HG03439 (cell line): Measurements from ENCODE around the gene IVNS1ABP.
"Not testable (repeated sequence)": the region's sequence is repeated elsewhere in the genome, so short reads cannot be mapped to it uniquely, and the experiment has no call there.

ENCODE experiments used
- ATAC-seq: cut with Tn5 transposase; IDR thresholded peaks from one replicate; pipeline ENCODE4 v1.9.1; 2021; ENCODE audit warnings: mild to moderate bottlenecking, moderate library complexity; ENCODE audit not compliant: unreplicated experiment

The IVNS1ABP gene

DNA sequence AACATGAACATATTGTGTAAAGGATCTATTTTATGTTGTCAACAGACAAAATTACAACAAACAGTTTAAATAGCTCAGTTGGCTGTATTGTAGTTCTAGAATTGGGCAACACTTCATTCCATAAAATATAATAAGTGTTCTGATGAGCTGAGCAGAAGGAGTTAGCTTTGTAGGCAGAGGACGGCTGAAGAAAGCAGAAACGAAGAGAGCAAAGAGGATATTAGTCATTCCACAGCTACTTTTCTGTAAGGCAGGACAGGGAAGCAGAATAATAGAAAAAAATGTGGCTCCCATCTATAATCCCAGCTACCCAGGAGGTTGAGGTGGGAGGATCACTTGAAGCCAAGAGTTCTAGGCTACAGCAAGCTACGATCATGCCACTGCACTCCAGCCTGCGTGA, 20.2 kb upstream of the IVNS1ABP start:
- no peak for ATAC-seq

GRCh38 chr1:185334182-185334581, 17.1 kb upstream of the IVNS1ABP start:
- no peak for ATAC-seq

DNA sequence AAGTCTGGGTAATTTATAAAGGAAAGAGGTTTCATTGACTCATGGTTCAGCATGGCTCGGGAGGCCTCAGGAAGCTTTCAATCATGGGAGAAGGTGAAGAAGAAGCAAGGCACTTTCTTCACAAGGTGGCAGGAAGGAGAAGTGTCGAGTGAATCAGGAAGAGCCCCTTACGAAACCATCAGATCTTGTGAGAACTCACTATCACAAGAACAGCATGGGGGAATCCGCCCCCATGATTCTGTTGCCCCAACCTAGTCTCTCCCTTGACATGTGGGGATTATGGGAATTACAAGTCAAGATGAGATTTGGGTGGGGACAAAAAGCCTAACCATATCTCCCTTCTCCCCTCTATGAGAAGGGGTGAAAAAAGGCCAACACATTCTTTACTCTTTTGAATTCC, 11.2 kb upstream of the IVNS1ABP start:
- ATAC-seq, result no peak

GRCh38 chr1:185325413-185325812, 8.4 kb upstream of the IVNS1ABP start:
- ATAC-seq, result no peak

- no peak for ATAC-seq
Observed at GRCh38 chr1:185324118-185324517, 7.1 kb upstream of the IVNS1ABP start.

- ATAC-seq, result no peak
Observed at GRCh38 chr1:185322636-185323035, 5.6 kb upstream of the IVNS1ABP start.

- ATAC-seq, result not testable (repeated sequence)
Observed at GRCh38 chr1:185321653-185322221, 4.7 kb upstream of the IVNS1ABP start.

DNA sequence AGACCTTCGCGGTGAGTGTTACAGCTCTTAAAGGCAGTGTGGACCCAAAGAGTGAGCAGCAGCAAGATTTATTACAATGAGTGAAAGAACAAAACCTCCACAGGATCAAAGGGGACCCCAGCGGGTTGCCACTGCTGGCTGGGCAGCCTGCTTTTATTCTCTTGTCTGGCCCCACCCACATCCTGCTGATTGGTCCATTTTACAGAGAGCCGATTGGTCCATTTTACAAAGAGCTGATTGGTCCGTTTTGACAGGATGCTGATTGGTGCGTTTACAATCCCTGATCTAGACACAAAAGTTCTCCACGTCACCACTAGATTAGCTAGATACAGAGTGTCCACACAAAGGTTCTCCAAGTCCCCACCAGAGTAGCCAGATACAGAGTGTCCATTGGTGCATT, 4.1 kb upstream of the IVNS1ABP start:
- not testable (repeated sequence) for ATAC-seq

DNA sequence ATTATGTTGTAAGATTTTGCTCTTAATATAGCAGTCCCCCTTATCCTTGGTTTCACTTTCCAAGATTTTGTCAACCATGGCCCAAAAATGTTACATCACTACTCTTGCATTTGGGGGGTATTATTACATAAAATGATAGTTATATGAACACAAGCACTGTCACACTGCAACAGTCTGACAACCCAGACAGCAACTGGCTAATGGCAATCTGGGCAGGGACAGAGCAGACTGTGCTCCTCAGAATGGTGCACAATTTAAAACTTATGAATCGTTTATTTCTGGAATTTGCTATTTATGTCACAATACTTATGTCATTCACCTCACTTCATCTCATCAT, 2.1 kb upstream of the IVNS1ABP start:
- ATAC-seq, result no peak

- ATAC-seq, result no peak
Observed at GRCh38 chr1:185318431-185319138, 1.5 kb upstream of the IVNS1ABP start.

DNA sequence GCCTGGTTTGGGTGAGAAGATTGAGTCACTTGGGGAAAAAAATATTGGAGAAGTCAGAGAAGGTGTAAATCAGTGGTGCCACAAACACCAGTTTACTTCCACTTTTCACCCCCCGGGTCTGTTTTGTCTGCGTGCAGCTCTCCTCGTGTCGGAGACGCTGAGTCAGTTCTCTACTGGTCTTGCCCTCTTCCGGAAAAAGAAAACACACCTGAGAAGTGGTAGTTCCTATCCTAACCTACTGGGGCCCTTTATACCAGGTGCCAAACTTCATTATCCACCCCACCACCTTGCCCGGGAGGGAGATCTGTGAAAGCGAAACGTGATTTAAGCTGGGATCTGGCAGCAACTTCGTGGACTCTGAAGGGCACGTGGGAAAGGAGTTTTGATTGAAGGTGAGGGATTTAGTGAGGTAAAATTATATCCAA, 855 bp upstream of the IVNS1ABP start:
- peak; percentile 47 for ATAC-seq

DNA sequence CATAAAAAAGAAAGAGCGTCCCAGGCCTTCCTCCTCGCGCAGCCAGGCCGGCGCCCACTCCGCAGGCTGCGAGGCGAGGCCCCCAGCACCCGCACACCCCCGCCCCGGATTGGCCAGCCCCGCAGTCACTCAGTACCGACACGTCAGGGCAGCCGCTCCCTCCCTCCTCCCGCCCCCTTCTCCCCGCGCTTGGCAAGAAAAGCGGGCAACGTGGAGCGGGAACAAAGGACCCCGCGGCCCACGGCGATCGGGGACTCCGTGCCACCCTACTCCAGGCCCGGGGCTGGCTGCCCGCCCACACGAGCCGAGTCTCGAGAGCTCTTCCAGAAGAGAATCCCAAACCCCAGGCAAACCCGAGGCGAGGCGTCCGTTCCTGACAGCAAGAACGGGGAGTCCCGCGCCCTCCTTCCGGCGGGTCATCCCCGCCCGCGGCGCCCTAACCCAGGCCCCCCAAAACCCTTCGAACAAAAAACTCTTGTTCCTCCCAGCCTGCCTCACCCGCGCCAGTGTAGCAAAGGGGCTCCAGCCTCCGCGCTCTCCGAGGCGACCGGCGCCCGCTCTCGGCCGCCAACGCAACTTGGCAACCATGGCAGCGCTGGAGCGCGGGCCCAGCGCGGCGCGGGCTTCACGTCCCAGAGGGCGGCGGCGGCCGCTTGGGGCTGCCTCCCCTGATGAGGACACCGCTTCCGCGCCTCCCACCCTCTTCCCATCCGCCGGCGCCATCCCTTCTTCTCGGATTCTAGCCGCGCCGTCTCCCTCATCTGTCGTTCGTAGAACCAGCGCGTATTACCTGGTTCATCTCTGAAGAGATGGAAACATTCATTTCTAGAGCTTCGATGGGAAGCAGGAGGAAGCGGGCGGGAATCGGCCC, 645 bp downstream of the IVNS1ABP start:
- ATAC-seq, result peak; percentile 44

GRCh38 chr1:185315445-185316071, 1.5 kb downstream of the IVNS1ABP start:
- ATAC-seq, result peak; percentile 0

GRCh38 chr1:185314411-185314810, 2.6 kb downstream of the IVNS1ABP start:
- no peak for ATAC-seq

DNA sequence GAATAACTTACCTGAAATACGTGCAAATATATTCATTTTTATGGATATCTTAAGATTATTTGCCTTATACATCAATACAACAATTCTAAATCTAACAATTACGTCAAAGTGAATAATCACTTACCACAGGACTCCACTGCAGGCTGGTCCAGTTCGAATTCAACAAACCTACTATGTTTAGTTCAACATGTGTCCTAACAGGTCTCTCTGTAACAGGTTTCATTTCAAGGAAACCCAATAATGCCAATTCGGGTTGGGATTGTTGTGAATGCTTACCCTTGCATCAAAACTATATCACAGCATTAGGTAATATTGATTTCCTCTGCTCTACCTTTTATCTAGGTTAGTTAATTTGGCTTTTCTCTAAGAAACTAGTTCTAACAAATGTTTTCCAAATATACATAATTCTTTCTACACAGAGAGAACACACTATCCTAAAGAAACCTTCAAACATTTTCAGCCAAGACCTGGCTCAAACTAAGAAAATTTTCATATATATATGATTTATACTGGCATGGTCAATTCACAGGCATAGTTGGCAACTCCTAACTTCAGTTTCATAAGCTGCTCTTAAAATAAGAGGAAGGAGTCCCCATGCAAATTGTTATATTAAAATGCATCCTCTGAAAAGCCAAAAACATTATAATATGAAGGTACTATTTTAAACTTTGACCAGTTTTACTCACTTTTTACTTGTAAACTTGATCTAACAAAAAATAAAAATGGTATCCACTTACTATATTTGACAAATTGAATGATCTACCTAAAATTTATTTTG, 4.5 kb downstream of the IVNS1ABP start:
- ATAC-seq, result no peak

- no peak for ATAC-seq
Observed at GRCh38 chr1:185311589-185312225, 5.3 kb downstream of the IVNS1ABP start.

DNA sequence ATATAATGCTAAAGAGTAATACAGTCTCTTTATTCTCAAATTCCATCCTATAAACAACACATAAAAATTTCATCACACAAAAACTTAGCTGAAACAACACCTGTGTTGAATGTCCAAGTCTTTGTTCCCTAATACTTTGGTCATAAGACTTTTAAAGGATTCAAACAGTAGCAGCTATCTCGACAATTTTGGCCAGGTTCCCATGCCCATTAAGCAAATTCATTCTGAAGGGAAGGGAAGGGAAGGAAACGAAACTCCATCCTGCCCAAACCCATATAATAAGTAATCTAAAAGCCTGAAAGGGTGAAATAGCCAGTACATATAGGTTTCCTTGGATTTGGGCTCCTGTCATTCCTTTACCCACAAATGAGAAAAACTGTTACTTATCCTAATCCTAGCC, 7.5 kb downstream of the IVNS1ABP start:
- ATAC-seq, result no peak

- no peak for ATAC-seq
Observed at GRCh38 chr1:185308126-185308525, 8.9 kb downstream of the IVNS1ABP start.

DNA sequence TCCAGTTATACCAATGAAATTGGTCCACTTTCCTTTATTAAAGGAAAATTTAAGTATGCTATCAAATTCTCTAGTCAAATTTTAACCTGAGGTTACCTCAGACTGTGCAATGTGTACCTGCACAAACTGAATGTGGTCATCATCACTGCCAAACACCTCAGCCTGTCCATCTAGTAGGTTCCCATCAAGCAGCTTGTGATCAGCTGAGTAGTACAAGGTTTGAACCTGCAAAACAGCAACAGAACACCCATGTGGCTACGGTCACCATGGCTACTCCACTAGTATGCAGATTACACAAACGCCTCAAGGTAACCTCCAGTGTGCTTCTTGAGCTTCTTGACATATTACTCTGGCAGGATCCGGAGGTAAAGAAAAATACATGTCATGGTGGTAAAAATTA, 11.6 kb downstream of the IVNS1ABP start:
- no peak for ATAC-seq

- ATAC-seq, result no peak
Observed at GRCh38 chr1:185300152-185300551, 16.9 kb downstream of the IVNS1ABP start.
